K562 (cell line): ENCODE results near the gene TNRC6B. TPM values are rescaled to one million over a fixed set of nuclear protein-coding genes. Genes with fewer than 3 reads are reported as not detected.

ENCODE experiments used
- ATAC-seq: fragments of 200-7000 bp; cut with Tn5 transposase; 3 replicates; pipeline ENCODE4 v1.9.1; 2020; ENCODE audit warnings: moderate library complexity
- BruUV-seq: library from RNA; stranded (reverse); fragments of 400-500 nt; replicated peaks from 2 replicates; lab custom pipeline; 2021; lab: Mats Ljungman, UMichigan
- CTCF ChIA-PET: fragments of 300-600 bp; formaldehyde crosslinking; extraction: SDS; loops from one replicate; lab custom pipeline; 2021; ENCODE audit warnings: low intra/inter-chr PET ratio; lab: Yijun Ruan, JAX
- POLR2A ChIA-PET: fragments of 300-600, 350-650 bp; sonication (Branson Sonifier 250); formaldehyde crosslinking; extraction: SDS; loops from one replicate; lab custom pipeline; 2021; ENCODE audit warnings: antibody characterized with exemption, inconsistent platforms; lab: Yijun Ruan, JAX
- DNase-seq, 4 experiments: peaks; one replicate each; pipeline versions ENCODE4 v3.0.0 to v3.0.0-alpha.2; 2011 to 2018; ENCODE audit warnings: low spot score in 3 of 4, mixed read lengths in 3 of 4; ENCODE audit errors: extremely low read depth in 1 of 4
- FAIRE-seq: peaks from 2 replicates; lab custom pipeline; 2011; peaks lifted over from hg19 to GRCh38; lab: Jason Lieb, UNC
- H2AFZ ChIP-seq: 2 replicates; pipeline ENCODE4 v1.6.0; 2011; ENCODE audit warnings: low read depth, low read length, control low read depth, inconsistent platforms
- H3K27ac ChIP-seq: fragments of 200-600 bp; 3 replicates; pipeline ENCODE4 v1.8.0; 2011; ENCODE audit warnings: low read depth, mild to moderate bottlenecking, control low read depth, inconsistent platforms, low read length, moderate library complexity, mixed read lengths; ENCODE audit errors: extremely low read depth
- H3K27me3 ChIP-seq, 2 experiments: fragments of 300-600 bp in 1 of 2; 2 replicates in 1 of 2; 3 replicates in 1 of 2; pipeline versions ENCODE4 v1.6.0 to v1.8.0; 2011; ENCODE audit warnings: inconsistent platforms in 2 of 2, low read length in 2 of 2, mild to moderate bottlenecking in 1 of 2, mixed read lengths in 1 of 2, moderate library complexity in 1 of 2; ENCODE audit not compliant: control insufficient read depth in 2 of 2, insufficient read depth in 2 of 2
- H3K36me3 ChIP-seq: fragments of 300-600 bp; 3 replicates; pipeline ENCODE4 v1.8.0; 2011; ENCODE audit warnings: mild to moderate bottlenecking, low read length, inconsistent platforms; ENCODE audit not compliant: control insufficient read depth, insufficient read depth
- H3K4me1 ChIP-seq, 2 experiments: fragments of 200-600 bp in 1 of 2; replicated peaks in 1 of 2; 2 replicates in 1 of 2; 3 replicates in 1 of 2; pipeline versions ENCODE4 v1.5.1 to v1.8.0; 2011; ENCODE audit warnings: inconsistent platforms in 2 of 2, low read length in 2 of 2, mild to moderate bottlenecking in 1 of 2, mixed read lengths in 1 of 2, moderate library complexity in 1 of 2; ENCODE audit not compliant: control insufficient read depth in 2 of 2, insufficient read depth in 2 of 2
- H3K4me2 ChIP-seq: 2 replicates; pipeline ENCODE4 v1.6.1; 2011; ENCODE audit warnings: low read length, control low read depth, inconsistent platforms, mixed read lengths; ENCODE audit not compliant: insufficient read depth
- H3K4me3 ChIP-seq: fragments of 200-600 bp; sonication (generic), shearing (Covaris generic); 2 replicates; pipeline ENCODE4 v1.5.1; 2016; ENCODE audit warnings: control low read depth, inconsistent platforms
- H3K79me2 ChIP-seq: fragments of 200-600 bp; 3 replicates; pipeline ENCODE4 v1.8.0; 2011; ENCODE audit warnings: low read length, inconsistent platforms; ENCODE audit not compliant: control insufficient read depth, insufficient read depth
- H3K9ac ChIP-seq, 2 experiments: 2 replicates each; pipeline versions ENCODE4 v1.6.0 to v1.6.1; 2011; ENCODE audit warnings: low read depth in 2 of 2, low read length in 2 of 2, control low read depth in 1 of 2, inconsistent platforms in 1 of 2, mild to moderate bottlenecking in 1 of 2, mixed read lengths in 1 of 2; ENCODE audit not compliant: insufficient read depth in 1 of 2
- H3K9me1 ChIP-seq: one replicate; pipeline ENCODE4 v1.6.0; 2011; ENCODE audit warnings: inconsistent platforms, mild to moderate bottlenecking, low read length, moderate library complexity; ENCODE audit not compliant: control insufficient read depth, insufficient read depth
- H3K9me3 ChIP-seq: replicated peaks from 2 replicates; pipeline ENCODE4 v1.5.1; 2011; ENCODE audit warnings: low read depth, low read length, inconsistent platforms; ENCODE audit not compliant: control insufficient read depth, insufficient read depth
- H4K20me1 ChIP-seq: replicated peaks from 2 replicates; pipeline ENCODE4 v1.6.1; 2011; ENCODE audit warnings: low read length, inconsistent platforms, mixed read lengths; ENCODE audit not compliant: control insufficient read depth, insufficient read depth
- ESRRB ChIP-seq: fragments of 250-450 bp; sonication (Bioruptor Pico); IDR thresholded peaks from 2 replicates; pipeline ENCODE4 v1.5.0; 2020; ENCODE audit warnings: mild to moderate bottlenecking, moderate library complexity, borderline replicate concordance
- KLF1 ChIP-seq: fragments of 450-650 bp; IDR thresholded peaks from 2 replicates; pipeline ENCODE4 v1.6.1; 2016; ENCODE audit warnings: missing genetic modification characterization, missing compliant biosample characterization
- MCM5 ChIP-seq: fragments of 450-650 bp; IDR thresholded peaks from 2 replicates; pipeline ENCODE4 v1.6.1; 2016; ENCODE audit warnings: low read depth
- NR2F6 ChIP-seq: fragments of 450-650 bp; formaldehyde crosslinking; IDR thresholded peaks from 2 replicates; pipeline ENCODE4 v1.4.0; 2020; ENCODE audit warnings: mild to moderate bottlenecking
- PML ChIP-seq: IDR thresholded peaks from 2 replicates; pipeline ENCODE4 v1.6.1; 2012; ENCODE audit warnings: low read length, inconsistent platforms
- PYGO2 ChIP-seq: fragments of 450-650 bp; IDR thresholded peaks from 2 replicates; pipeline ENCODE4 v1.6.1; 2016; ENCODE audit warnings: mild to moderate bottlenecking, missing genetic modification characterization, moderate library complexity, missing compliant biosample characterization
- RAD51 ChIP-seq: fragments of 450-650 bp; IDR thresholded peaks from 2 replicates; pipeline ENCODE4 v1.7.1; 2016; ENCODE audit warnings: low read depth, mild to moderate bottlenecking, borderline replicate concordance
- U2AF1 ChIP-seq: fragments of 200-400 bp; formaldehyde crosslinking; optimal IDR thresholded peaks from 2 replicates; pipeline ENCODE3; 2017; ENCODE audit warnings: mild to moderate bottlenecking, low read depth, low read length, moderate library complexity
- ZC3H8 ChIP-seq: fragments of 450-650 bp; IDR thresholded peaks from 2 replicates; pipeline ENCODE4 v1.6.1; 2017
- ZKSCAN8 ChIP-seq: fragments of 200-800 bp; sonication (Bioruptor generic); IDR thresholded peaks from 2 replicates; pipeline ENCODE4 v1.6.1; 2016; ENCODE audit warnings: missing genetic modification characterization, missing compliant biosample characterization
- ZNF175 ChIP-seq: fragments of 200-800 bp; sonication (Bioruptor generic); IDR thresholded peaks from 2 replicates; pipeline ENCODE4 v1.6.1; 2016; ENCODE audit warnings: low read depth, mild to moderate bottlenecking, missing genetic modification characterization, missing compliant biosample characterization
- ZNF232 ChIP-seq: sonication (generic); formaldehyde crosslinking; IDR thresholded peaks from 2 replicates; pipeline ENCODE4 v1.8.0; 2022; ENCODE audit warnings: mild to moderate bottlenecking, missing genetic modification reagents
- ZNF41 ChIP-seq: fragments of 250-450 bp; sonication (Bioruptor Pico); conservative IDR thresholded peaks from 2 replicates; pipeline ENCODE4 v1.4.0; 2020; ENCODE audit warnings: mild to moderate bottlenecking
- WGBS: fragments of 100-300 bp; shearing (Covaris generic); methylation state at CpG from one replicate; pipeline ENCODE4 v1.1.6; 2016; ENCODE audit warnings: low coverage, mixed read lengths; ENCODE audit not compliant: insufficient coverage; ENCODE audit errors: missing lambda C conversion rate; 5-methylcytosine and 5-hydroxymethylcytosine counted together
- in situ Hi-C: fragments of 300-500 bp; cut with MboI; formaldehyde crosslinking; loops from 4 replicates; pipeline ENCODE4 v1.15.0; 2018; ENCODE audit warnings: inconsistent platforms, mixed read lengths
- intact Hi-C: fragments of 100-400 bp; cut with micrococcal nuclease; formaldehyde crosslinking; loops from 2 replicates; pipeline ENCODE4 v1.14.2; 2022
- polyA plus RNA-seq, 8 experiments: library from polyadenylated mRNA; depleted of rRNA in 4 of 8; stranded (reverse) in 5 of 8; unstranded in 3 of 8; fragments of >200 nt; fragmentation: Nextera tagmentation in 2 of 8; fragmentation: Illumina TruSeq in 1 of 8; extraction: Ambion mirVana in 2 of 8; extraction: Trizol in 1 of 8; gene quantifications; 2 replicates each; pipeline versions ENCODE4 v1.2.1 to v1.2.3, GENCODE V29; 2011 to 2014; ENCODE audit warnings: inconsistent platforms in 1 of 8, missing spikeins in 1 of 8
- total RNA-seq, 7 experiments: library from RNA; depleted of rRNA in 6 of 7; stranded (reverse); fragments of >200 nt in 6 of 7; fragmentation: Illumina TruSeq in 2 of 7; extraction: Trizol in 2 of 7; gene quantifications; 2 replicates each; pipeline versions ENCODE4 v1.2.1 to v1.2.3, GENCODE V29; 2011 to 2021; ENCODE audit warnings: low replicate concordance in 1 of 7
- TF ChIP-seq, protein P1 (sequence below): fragments of 250-450 bp; sonication (Bioruptor Pico); IDR thresholded peaks from 2 replicates; pipeline ENCODE4 v1.8.0; 2021; ENCODE audit warnings: borderline replicate concordance, mild to moderate bottlenecking, moderate library complexity; ENCODE audit not compliant: poor library complexity, severe bottlenecking

Gene TNRC6B
- total and polyA plus RNA-seq, 9 of the 15 experiments (the other 6 are each of a cell fraction or from before 2014, with no cell fraction given), result 0.96 to 18.8 (median 10.8) TPM

DNA sequence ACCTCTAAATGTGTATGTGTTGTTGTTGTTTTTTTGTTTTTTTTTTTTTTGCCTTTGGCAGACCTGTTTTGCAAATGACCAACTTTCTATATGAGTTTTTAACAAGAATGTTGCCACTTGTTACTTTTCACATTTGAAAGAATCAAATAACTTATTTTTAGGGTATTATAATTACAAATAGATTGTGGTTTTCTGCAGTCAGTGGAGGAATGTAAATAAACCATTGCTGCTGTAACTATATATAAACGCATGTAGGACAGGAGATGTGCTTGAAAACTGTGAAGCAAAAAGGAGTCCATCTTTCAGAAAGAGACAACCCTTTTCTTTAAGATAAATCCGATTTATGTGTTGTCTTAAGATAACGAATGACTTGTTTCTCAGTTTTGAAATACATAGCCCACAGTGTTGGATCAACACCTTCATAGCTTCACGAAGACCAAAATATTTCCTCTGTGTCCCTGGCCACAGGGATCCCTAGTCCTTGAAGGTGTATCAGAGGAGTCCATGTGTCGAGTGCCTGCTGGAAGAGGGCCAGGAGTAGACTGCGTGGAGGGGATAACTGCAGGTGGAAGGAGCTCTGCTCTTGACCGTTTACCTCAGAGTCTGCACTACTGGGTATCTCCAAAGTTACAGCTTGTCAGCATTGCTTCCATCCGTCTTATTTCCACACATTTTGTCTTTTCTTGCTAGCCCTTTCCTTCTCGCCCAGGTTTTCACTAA lies 24.7 kb downstream of the TNRC6B start (continued):
- TF ChIP-seq, protein P1, sequence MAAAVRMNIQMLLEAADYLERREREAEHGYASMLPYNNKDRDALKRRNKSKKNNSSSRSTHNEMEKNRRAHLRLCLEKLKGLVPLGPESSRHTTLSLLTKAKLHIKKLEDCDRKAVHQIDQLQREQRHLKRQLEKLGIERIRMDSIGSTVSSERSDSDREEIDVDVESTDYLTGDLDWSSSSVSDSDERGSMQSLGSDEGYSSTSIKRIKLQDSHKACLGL (CRISPR knock-in tag), result no peak

DNA sequence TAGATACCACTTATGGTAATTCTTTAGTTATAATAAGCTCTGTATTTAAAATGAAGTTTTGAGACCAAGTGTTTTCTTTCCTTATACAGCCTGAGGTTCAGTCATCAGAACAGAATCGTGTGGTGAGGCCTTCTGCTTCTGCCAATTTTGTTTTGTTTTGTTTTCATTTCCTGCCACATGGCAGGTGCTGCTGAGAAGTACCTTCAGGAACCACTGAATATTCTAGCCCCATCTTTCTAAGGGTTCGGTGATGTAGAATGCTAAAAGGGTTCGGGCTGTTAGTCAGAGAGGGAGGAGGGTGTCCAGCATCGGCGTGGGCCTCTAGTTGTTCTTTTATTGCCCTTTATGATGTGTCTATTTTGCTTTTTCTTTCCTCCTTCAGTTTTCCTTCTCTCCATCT lies 25.8 kb downstream of the TNRC6B start:
- Histone ChIP-seq H3K27me3 (no peaks in the 10 kb centered on the region), H2AFZ (no peak overlapping the region), H3K9ac (no peak overlapping the region), H3K4me2 (no peak overlapping the region), H3K36me3 (0 out of 3 replicates have a peak, but pooled peaks cover 6% of the 10 kb centered on the region), H3K27ac (no peak overlapping the region), H3K9me1 (no peaks in the 10 kb centered on the region), H3K9me3 (no peaks in the 10 kb centered on the region), H4K20me1 (peaks cover 12% of the 10 kb centered on the region), H3K4me3 (no peak overlapping the region), H3K4me1 (peaks cover 0 to 14% of the 10 kb centered on the region in 2 experiments; a peak in 2 of 5 replicates), H3K79me2 (peaks cover 89% of the 10 kb centered on the region)
- WGBS, result 13% methylated on average over 1 of the region's 5 CpGs
- FAIRE-seq (no peak), DNase-seq (no peak), ATAC-seq (no peak)
- in situ Hi-C loops (no loop called here), intact Hi-C loops (no loop called here)
- CTCF ChIA-PET, result no interaction called here
- TF ChIP-seq MCM5 (no peak), ZKSCAN8 (CRISPR knock-in tag) (no peak), RAD51 (no peak), PYGO2 (tag) (no peak), NR2F6 (CRISPR knock-in tag) (no peak), ZNF41 (CRISPR knock-in tag) (no peak), ZNF232 (CRISPR knock-in tag) (no peak), KLF1 (tag) (no peak), ESRRB (CRISPR knock-in tag) (no peak), ZC3H8 (no peak), PML (no peak), ZNF175 (CRISPR knock-in tag) (no peak), U2AF1 (no peak)
- no TSS peak for BruUV-seq
- POLR2A ChIA-PET, result interaction anchor here (1.3 kb wide), 1 partner anchor 9 kb away, joined by 3 read pairs; no protein-coding TSS in a partner anchor
